Measurements from ENCODE around the gene NOTCH3. TPM values are rescaled to one million over a fixed set of nuclear protein-coding genes. Genes with fewer than 3 reads are reported as not detected.

NOTCH3 gene
- total RNA-seq, 4 donors from 2014 or later, result 19.9 to 78.7 (median 49.1) TPM

DNA sequence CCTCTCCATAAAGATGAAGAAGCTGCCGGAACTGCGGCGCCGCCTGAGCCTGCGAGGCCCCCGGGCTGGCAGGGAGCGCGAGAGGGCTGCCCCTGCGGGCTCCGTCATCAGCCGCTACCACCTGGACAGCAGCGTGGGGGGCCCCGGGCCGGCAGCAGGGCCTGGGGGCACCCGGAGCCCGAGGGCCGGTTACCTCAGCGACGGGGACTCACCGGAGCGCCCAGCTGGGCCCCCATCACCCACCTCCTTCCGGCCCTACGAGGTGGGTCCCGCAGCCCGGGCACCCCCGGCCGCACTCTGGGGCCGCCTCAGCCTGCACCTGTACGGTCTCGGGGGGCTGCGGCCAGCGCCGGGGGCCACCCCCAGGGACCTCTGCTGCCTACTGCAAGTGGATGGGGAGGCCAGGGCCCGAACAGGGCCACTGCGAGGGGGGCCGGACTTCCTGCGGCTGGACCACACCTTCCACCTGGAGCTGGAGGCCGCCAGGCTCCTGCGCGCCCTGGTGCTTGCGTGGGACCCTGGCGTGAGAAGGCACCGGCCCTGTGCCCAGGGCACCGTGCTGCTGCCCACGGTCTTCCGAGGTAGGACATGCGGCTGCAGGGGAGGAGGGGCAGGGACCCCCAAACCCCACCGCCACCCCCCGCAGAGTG lies 90.9 kb downstream of the NOTCH3 start:
- Histone ChIP-seq H3K4me3 (no peak overlapping the region), H3K27ac (replicated peaks in 1 of 4) (no peak overlapping the region), H3K9me3 (no peaks in the 10 kb centered on the region), H3K36me3 (peaks cover 37 to 62% (median 58%) of the 10 kb centered on the region in 4 donors), H3K27me3 (no peaks in the 10 kb centered on the region), H3K4me1 (peaks cover 15 to 41% (median 34%) of the 10 kb centered on the region in 4 donors)
- WGBS, result 90% methylated on average over 25 of the region's 49 CpGs
- TF ChIP-seq, protein P1, sequence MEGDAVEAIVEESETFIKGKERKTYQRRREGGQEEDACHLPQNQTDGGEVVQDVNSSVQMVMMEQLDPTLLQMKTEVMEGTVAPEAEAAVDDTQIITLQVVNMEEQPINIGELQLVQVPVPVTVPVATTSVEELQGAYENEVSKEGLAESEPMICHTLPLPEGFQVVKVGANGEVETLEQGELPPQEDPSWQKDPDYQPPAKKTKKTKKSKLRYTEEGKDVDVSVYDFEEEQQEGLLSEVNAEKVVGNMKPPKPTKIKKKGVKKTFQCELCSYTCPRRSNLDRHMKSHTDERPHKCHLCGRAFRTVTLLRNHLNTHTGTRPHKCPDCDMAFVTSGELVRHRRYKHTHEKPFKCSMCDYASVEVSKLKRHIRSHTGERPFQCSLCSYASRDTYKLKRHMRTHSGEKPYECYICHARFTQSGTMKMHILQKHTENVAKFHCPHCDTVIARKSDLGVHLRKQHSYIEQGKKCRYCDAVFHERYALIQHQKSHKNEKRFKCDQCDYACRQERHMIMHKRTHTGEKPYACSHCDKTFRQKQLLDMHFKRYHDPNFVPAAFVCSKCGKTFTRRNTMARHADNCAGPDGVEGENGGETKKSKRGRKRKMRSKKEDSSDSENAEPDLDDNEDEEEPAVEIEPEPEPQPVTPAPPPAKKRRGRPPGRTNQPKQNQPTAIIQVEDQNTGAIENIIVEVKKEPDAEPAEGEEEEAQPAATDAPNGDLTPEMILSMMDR (IDR thresholded peaks at IDR 0.05), result no peak
- TF ChIP-seq EP300 (IDR thresholded peaks at IDR 0.05) (no peak), POLR2A (IDR thresholded peaks at IDR 0.05; ENCODE audit: low read depth) (no peak), POLR2AphosphoS5 (IDR thresholded peaks at IDR 0.05) (no peak)
- DNase-seq (ENCODE audit: extremely low spot score), result no peak
- intact Hi-C loops (cut with DNase I), result loop anchor here (10.0 kb wide), 1 partner anchor 345 kb away; no protein-coding TSS in a partner anchor

Small RNAs within 50 kb of the gene (small RNA-seq; reads per million reads assigned to genes)
- 0 reads per million in 3 donors for gene MIR6795
- 0 reads per million in 3 donors for gene RNU6-782P

Other genes with a start within 250 kb of the NOTCH3 start
- not detected for gene SLC1A6, start 221.1 kb downstream of the NOTCH3 start, total RNA-seq
- gene CASP14, start 151.5 kb downstream of the NOTCH3 start, total RNA-seq, result not detected
- not detected for gene OR1I1, start 118.8 kb downstream of the NOTCH3 start, total RNA-seq
- 100 to 1,000 TPM in 1 of 4 donors, 10 to 100 TPM in 3; 42.8 to 106 (median 77.1) TPM for gene SYDE1, start 93.6 kb downstream of the NOTCH3 start, total RNA-seq
- gene EPHX3, start 31.5 kb upstream of the NOTCH3 start, total RNA-seq, result 1 to 10 TPM in 1 of 4 donors, not detected in 3; 1.6 TPM
- gene BRD4, start 131.5 kb upstream of the NOTCH3 start, total RNA-seq, result 10 to 100 TPM; 34.1 to 48.1 (median 37.5) TPM
- 10 to 100 TPM; 25.2 to 34.3 (median 29.6) TPM for gene AKAP8, start 178.8 kb upstream of the NOTCH3 start, total RNA-seq
- gene AKAP8L, start 218.0 kb upstream of the NOTCH3 start, total RNA-seq, result 10 to 100 TPM; 52.8 to 87.8 (median 69.4) TPM
- gene WIZ, start 249.0 kb upstream of the NOTCH3 start, total RNA-seq, result 10 to 100 TPM; 36.1 to 74.3 (median 50.3) TPM

Measured in esophagus muscularis mucosa (tissue), 4 donors.